ENCODE results near the gene EDARADD.

DNA sequence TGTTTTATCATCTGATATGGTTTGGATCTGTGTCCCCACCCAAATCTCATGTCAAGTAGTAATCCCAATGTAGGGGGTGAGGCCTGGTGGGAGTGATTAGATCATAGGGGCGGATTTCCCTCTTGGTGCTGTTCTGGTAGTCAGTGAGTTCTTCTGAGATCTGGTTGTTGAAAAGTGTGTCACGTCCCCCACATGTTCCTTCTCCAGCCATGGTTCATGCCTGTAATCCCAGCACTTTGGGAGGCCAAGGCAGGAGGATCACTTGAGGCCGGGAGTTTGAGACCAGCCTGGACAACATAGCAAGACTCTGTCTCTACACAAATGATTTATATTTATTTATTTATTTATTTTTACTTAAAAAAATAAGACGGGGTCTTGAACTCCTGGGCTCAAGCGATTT is 30.8 kb upstream of the EDARADD start:
- TF ChIP-seq CTCF (IDR thresholded peaks at IDR 0.05) (no peak), POLR2A (IDR thresholded peaks at IDR 0.05) (no peak), POLR2AphosphoS5 (IDR thresholded peaks at IDR 0.05) (no peak)
